Measurements from ENCODE around the gene KCNJ3.

Gene KCNJ3, protein sequence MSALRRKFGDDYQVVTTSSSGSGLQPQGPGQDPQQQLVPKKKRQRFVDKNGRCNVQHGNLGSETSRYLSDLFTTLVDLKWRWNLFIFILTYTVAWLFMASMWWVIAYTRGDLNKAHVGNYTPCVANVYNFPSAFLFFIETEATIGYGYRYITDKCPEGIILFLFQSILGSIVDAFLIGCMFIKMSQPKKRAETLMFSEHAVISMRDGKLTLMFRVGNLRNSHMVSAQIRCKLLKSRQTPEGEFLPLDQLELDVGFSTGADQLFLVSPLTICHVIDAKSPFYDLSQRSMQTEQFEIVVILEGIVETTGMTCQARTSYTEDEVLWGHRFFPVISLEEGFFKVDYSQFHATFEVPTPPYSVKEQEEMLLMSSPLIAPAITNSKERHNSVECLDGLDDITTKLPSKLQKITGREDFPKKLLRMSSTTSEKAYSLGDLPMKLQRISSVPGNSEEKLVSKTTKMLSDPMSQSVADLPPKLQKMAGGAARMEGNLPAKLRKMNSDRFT

DNA sequence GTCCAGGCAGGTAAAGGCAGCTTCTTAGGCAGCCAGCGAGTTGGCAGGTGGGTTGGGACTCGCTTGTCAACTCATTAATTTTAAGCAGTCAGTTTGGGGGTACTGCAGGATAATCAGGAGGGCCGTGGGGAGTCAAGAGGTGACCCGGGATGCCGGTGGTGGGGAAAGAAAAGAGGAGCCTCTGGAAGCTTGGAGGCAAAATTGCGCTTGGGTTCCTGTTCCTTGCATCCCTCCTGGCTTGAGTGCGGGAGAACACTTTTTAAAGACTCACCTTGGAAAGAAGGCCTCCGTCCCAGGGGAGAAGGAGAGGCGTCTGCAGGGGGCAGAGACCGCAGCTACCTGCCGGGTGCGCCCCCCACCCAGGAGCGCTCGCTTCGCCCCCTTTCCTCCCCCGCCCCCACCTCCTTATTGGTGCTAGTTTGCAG lies at the start of gene KCNJ3:
KCNJ3 (plus strand) TSS at position 400 of the 425 bp plus-strand sequence. CDS start 81 bp downstream, outside the sequence.
- peak; percentile 62 for DNase-seq

DNA sequence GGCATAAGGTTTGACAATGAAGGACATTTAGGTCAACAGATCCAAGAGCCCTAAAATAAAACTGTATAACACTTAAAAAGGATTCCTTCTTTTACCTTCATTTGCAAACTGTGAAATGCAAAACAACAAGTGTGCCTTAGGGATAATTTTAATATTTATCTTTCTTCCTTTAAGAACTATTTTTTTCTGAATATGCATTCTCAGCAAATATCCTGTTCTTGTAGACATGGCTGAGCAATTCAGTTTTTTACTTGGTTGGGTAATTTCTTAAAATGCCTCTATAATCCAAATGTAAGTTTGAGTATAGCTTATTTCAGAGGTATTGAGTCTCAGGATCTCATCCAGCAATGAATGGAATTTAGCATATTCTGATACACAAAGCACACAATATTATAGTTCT lies 43.0 kb upstream of the KCNJ3 start:
- DNase-seq: no peak

DNA sequence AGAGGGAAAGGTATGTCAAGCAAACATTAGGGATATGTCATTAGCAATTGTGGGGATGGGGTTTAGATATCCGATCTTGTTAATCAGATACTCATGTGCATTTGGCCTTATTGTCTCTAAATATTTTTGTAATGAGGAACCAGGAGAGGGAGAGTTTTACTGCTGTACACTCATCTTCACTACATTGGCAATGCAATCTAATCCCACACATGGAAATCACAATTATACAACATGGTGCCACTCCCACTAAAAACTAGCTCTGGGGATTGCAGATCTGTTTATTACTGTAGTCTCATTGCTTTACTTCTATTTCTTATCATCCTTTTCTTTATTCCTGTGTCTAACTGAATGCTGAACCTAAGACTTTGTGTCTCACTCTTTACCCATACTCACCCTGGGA lies 39.6 kb upstream of the KCNJ3 start:
- no peak for DNase-seq

DNA sequence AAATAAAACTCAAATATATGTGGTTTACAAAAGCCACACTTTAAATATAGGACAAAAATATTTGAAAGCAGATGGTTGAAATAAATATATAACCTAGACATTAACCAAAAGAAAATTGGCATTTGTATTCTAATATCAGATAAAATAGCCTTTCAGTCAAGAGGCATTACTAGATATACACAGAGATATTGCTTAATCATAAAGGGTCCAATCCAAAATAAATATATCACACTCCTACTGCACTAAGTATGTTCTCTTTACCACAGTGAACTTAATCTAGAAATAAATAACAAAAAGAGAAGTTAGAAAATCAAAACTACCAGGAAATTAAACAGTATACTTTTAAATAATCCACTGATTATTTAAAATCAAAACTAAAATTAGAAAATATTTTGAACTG lies 34.2 kb upstream of the KCNJ3 start:
- no peak for DNase-seq

DNA sequence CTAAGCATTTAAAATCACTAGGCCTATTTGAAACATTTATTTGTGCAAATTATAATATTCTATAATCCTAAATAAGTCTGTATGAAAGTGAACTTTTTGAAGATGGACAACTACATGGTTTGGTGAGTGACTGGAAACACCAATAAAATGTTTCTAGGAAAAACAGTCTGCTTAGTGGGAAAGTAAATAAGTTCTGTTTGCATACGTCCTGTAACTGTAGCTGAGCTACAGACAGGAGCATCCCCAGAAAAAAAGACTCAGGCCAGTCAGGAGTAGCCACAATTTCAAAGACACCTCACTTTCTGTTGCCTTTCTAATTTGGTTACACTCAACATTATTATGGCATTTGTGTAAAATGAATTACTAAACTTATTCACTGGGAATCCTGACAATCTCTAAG lies 28.4 kb upstream of the KCNJ3 start:
- DNase-seq: no peak

DNA sequence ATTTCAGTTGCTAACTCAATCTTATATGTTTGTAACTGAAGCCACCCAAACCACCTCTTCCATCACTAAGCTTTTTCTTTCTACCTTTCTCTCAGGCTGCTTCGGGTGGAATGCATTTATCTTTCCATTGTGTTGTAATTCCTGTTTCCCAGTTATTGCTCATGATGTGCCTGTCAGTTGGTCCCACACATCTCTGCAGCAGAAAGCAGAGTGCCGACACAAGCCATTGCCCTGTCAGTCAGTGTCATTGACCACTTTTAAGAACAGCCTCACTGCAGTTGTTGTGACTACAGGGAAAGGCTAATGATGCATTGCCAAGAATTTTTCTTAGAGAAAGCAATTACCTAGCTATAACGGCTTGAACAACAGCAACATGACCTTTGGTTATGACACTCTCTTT lies 24.8 kb upstream of the KCNJ3 start:
- peak; percentile 10 for DNase-seq

DNA sequence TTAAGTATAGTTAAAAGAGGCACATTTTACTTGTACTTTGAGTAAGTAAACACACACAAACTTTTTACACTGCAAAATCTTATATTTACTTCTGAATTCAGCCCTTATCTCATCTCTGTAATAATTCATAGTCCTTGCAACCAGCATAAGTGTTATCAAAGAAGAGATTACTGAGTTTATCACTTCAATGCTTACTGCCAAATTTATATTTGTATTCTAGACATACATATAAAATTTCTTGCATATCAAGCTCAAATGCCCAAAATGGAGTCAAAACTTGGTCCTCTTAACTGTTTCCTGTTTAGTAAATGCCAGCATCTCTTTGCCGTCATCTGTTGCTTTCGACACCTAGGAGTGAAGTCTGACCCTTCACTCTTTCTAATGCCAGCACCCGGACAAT lies 21.1 kb upstream of the KCNJ3 start:
- DNase-seq: no peak

DNA sequence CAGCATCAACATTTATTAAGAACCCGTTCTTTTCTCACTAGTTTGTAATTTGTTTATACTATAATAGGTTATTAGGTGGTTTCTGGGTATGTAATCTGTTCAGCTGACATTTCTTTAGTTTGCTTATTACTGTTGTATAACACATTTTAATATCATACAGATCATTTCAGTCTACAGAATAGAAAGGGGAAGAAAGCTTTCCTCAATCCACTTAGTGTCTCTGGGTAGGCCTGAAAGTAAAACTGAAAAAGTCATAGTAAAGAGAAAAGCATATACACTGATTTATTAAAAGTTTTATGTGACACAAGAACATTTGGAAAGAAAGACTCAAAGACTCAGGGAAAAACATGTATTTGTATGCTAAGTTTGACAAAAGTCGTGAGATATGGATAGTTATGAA lies 16.8 kb upstream of the KCNJ3 start:
- no peak for DNase-seq

DNA sequence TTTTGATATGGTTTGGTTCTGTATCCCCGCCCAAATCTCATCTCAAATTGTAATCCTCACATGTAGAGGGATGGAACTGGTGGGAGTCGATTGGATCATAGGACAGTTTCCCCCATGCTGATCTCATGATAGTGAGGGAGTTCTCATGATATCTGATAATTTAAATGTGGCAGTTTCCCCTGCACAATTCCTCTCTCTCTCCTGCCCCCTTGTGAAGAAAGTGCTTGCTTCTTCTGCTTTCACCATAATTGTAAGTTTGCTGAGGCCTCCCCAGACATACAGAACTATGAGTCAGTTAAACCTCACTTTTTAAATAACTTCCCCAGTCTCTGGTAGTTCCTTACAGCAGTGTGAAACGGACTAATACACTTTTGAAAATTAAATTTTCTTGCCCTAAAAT lies 12.3 kb upstream of the KCNJ3 start:
- DNase-seq: no peak

DNA sequence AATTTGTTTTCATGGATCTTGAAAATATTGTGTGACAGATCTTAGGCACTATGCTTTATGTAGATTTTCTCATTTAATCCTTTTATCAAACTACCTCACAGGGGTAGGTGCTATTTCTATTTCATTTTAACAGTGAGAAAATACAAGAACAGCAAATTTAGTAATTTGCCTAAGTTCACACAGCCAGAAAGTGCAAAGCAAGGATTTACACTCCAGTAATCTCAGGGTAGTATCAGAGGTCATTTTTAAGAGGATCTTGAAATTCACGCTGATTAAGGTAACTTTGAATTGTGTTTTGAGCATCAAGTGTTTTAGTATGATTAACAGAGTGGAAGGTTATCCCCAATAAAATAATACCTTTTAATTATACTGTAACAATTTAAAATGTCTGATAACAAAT lies 10.1 kb upstream of the KCNJ3 start:
- DNase-seq: no peak

DNA sequence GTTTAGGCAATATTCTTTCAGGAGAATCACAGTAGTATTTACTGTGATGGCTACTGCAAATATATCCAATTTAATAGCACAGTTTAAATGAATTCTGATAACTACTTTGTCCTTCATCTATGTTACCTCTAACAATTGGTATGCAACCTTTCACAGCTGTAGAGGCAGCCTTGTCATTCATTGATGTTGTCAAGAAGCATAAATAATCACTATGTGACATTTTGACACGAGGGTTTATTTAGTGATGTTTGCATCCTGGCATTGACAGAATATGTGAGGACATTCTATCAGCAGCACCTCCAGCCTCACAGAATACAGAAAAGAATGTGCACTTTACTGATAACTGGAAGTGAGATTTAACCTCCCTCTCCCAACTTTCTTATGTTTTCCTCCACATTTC lies 9.3 kb upstream of the KCNJ3 start:
- no peak for DNase-seq

DNA sequence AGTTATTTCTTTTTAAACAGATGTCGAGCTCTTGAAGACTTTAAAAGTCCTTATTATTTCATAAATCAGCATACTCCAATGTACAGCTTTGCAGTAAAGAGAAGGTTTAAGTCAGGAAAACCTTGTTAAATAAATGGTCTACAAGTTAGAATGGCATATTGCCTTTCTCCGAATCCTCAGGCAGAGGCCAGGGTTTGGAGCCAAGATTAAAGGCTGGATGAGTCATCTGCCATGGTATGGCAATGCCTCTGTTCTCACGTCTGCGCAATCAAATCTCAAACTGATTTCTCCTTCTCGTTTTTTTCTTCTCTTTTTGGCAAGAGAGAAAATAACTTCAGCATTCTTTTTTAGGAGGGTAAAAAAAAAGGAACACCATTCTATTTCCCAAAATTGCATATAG lies 5.6 kb upstream of the KCNJ3 start:
- DNase-seq: no peak

DNA sequence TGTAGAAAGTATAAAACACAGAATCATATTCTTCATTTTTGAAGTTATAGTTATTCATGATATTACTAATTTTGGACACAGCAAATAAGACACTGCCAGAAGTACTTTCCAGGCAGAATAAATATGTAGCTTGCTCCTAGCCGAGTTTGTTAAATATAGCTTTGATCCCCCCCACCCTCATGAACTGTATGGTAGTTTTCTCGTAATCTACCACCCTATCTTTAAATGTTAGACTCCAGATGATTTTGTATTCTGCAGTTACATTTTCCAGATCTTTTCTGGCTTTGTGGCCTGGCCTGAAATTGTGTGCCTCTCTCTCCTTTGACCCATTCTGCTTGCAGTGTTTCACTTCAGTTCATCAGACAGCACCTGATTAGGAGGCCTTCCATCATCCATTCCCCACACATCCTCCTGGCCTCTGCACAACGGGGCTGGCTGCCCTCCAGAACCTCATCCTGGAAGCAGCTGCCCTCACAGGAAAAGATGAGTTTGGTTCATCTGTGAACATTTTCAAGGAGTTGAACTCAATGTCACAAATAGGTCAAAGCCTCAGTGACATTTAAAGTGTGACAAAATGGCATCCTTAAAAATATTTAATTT lies 4.7 kb upstream of the KCNJ3 start:
- DNase-seq: no peak

DNA sequence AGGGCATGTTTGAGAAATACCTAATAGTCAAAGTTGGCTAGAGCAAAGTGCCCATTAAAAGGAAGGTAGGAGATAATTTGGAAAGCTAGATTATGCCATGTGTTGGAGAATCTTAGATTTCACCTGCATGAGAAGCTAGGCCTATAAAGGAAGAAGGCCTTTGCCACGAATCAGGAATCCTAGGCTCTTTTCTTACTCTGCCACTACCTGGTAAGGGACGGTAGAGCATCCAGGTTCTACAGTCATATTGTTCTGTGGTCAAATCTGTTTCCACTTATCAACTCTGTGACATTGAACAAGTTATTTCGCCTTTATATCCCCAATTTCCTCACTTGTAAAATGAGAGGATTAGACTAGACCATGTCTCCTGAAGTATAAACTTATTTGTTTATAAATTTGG lies 3.6 kb upstream of the KCNJ3 start:
- DNase-seq: no peak

DNA sequence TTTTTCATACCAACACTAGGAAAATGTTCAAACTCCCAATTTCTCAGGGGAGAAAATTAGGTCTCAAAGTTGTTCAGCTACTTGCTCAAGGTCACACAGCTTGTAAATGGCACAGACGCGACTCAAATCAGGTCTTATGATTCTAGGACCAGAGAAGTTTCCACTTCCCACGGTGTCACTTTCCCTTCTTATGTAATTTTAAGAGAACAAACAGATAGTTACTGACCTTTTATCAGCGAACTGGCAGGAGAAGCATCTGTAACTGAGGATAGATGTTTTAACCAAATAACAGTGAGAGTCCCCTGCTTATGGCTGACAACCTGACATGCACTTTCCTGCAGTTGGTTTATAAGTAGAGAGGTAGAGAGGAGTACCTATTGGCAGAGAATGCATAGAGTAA lies 2.1 kb upstream of the KCNJ3 start:
- no peak for DNase-seq

DNA sequence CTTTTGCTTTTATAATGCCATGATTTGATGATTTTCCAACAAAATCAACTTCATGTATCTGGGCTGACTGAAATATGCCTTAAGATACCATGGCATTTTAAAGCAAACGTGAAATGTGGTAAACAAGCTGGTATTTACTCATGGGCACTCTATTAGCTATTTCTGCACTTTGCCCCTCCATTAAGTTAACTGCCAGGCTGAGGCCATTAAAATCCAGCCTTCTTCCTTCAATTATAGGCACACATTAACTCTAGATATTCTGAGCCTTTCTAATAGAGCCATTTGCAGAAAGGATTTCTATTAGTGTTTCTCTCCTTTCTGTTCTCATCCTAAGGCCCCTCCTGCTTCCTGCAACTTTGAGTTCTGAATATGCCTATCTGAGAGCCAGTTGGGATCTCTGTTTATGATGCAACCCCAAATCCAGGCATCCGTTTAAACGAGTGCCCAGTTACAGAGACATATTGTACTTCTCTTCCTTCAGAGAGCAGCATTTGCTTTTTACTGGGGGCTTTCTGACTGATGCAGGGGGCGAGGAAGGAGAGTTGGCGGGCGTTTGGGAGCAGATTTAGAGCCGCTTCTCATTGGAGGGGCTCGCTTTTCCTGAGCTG lies 1.6 kb upstream of the KCNJ3 start:
- DNase-seq: no peak

DNA sequence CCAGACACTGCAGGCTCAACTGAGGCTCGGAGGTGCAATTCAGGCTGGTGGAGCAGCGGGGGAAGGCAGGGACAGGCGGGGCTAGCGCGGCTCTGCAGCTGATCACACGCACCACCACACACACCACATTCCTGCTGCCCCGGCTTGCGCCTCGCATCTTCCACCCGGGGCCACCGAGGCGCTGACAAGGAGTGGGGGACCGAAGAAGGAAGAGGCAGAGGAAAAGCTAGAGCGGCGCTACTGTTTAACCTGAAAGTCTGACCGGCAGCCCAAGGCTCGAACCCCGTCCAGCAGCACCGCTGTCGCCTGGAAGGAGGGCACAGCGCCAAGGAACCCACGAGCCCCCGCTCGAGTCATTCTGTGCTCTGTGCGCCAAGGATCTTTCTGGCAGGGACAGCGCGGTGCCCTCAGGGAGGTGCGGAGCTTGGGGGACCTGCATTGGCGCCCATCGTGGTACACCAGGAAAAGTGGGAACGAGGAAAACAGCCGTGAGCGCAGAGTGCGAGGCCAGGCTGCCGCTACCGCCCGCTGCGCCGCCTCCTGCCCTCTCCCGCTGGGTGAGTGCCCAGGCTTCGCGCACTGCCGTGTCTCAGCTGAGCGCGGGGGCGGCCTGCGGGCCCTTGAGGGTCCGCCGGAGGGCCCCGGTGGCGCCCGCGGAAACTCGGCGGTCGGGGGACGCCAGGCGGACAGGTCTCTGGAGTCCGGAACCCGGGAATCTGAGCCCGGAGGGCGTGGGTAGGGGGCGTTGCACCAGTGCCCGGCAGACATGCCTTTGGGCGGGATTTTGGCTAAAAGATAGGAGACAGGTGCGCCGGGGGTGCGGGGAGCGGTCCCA lies 860 bp upstream of the KCNJ3 start:
- peak; percentile 86 for DNase-seq

DNA sequence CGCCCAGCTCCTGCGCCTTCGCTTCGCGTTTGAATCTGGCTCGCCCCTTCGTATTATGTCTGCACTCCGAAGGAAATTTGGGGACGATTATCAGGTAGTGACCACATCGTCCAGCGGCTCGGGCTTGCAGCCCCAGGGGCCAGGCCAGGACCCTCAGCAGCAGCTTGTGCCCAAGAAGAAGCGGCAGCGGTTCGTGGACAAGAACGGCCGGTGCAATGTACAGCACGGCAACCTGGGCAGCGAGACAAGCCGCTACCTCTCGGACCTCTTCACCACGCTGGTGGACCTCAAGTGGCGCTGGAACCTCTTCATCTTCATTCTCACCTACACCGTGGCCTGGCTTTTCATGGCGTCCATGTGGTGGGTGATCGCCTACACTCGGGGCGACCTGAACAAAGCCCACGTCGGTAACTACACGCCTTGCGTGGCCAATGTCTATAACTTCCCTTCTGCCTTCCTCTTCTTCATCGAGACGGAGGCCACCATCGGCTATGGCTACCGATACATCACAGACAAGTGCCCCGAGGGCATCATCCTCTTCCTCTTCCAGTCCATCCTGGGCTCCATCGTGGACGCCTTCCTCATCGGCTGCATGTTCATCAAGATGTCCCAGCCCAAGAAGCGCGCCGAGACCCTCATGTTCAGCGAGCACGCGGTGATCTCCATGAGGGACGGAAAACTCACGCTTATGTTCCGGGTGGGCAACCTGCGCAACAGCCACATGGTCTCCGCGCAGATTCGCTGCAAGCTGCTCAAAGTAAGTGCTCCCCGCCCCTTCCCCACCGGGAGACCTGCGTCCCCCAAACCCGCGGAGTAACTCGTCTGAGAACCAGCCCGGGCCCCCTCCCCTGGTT lies 453 bp downstream of the KCNJ3 start:
- peak; percentile 73 for DNase-seq

DNA sequence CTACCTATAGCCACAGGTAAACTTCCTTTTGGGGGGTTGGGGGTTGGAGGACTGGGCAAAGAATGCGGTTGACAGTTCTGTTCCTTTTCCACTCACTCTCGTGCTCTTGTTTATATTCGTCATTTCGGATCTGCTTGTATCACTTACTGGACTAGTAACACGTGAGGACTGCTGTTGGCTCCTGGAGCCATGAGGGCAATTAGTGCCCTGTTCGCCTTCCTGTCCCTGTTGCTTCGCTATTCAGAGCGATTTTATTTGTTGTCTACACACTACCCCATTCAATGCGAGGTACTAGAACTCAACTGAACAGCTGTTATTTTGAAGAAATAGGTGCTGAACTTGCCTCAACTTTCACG lies 1.1 kb downstream of the KCNJ3 start:
- peak; percentile 61 for DNase-seq

DNA sequence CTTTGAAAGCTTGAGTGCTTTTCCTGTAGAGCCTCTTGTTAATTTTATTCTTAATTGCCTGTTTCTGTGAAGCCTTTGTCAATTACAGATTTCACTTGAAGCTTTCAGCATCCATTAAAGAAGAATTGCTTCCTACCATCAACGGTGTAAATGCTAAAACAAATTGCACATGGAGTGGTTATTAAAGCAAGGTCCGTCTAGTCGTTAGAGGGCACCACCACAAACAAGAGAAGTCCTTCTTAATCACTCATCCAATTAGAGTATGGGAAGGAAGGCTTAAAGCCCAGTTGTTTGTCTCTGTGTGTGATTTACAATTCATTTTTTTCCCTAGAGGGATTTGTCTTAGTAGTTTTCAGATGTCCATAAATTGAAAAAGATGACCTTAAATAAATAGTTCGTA lies 1.6 kb downstream of the KCNJ3 start:
- DNase-seq: peak; percentile 72

DNA sequence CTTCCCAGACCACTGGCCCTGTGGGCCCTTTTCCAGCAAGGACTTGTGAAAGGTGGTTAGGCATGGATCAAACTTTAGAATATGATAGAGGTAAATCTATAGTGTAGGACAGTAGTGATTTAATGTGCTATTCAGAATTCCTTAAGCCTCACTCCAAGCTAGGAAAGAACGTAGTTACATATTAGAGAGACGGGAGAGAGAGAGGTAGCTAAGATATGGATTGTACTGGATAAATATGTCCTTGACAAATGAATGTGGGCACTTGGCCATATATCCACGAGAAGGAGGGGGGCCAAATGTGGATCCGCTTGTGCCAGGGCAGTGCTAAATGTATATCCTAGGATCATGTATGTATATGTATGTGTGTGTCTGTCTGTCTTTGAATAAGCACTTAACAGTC lies 6.5 kb downstream of the KCNJ3 start:
- DNase-seq: no peak

DNA sequence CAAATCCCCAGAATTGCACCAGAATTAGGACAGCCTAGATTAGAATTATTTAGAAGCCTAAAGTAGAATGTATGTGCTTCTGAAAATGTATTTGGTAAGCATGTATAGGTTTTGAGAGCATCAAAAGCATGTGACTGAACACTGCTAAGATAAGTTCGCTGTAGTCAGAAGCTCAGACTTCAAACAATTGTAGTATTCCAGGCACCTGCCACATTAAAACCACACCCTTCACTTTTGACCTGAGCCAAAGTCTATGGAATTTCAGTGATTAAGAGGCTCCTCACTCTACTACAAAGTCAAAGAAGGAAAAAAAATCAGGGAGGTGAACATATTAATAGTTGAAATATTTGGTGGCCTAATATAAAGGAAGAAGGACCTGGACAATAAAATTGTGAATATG lies 8.2 kb downstream of the KCNJ3 start:
- DNase-seq: no peak
